Activated CD4-positive, alpha-beta T cell treated with anti-CD3 and anti-CD28 coated beads for 48 hours (primary cell): Measurements from ENCODE around the gene PACS1.

Source experiments
- DNase-seq: peaks from one replicate; pipeline ENCODE4 v3.0.0-alpha.2; 2020

The PACS1 gene

DNA sequence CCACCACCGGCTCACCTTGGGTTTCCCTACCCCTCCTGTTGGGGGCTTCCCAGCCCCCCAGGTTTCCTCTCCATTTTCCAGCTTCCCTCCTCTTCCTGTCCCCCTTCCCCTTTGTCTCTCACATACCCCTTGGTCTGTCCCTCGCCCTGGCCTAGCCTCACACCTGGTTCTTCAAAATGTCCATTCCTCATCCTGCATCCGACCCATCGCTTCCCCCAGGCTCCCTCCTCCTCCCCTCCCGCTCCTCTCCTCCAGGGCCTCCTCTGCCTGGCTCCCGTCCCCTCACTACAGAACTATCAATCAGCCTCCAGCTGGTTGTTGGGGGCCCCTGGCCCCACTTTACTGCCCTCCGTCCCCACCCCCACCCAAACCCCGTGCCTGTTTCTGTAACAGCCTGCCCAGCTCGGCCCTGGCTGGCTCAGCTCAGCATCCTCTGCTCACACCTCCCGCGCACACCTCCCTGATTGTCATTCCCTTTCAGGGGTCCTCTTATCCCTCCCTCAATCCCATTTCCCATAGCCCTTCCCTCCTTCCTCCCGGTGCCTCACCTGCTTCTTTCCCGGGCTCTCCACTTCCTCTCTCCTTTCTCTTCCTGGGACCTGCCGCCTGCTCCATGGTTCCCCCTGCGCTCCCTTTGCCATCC lies 209.1 kb downstream of the PACS1 start:
- DNase-seq, result no peak

DNA sequence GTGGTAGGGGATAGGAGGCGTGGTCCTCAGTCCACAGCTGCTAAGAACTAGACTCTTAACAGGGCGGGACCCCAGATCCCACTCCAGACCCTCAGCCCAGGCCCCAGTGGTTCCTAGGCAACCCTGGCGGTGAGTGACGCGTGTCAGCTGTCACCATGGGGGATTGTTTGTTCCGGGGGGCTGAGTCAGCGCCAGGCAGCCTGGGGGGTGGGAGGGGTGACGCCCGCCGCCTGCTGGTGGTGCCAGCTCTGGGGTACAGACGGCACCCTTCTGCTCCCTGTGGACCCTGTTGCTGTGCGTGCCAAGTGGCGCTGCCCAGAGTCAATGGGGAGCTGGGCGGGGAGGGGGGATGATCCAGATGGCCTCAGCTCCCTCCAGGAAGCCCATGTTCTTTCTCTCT lies 210.4 kb downstream of the PACS1 start:
- no peak for DNase-seq

DNA sequence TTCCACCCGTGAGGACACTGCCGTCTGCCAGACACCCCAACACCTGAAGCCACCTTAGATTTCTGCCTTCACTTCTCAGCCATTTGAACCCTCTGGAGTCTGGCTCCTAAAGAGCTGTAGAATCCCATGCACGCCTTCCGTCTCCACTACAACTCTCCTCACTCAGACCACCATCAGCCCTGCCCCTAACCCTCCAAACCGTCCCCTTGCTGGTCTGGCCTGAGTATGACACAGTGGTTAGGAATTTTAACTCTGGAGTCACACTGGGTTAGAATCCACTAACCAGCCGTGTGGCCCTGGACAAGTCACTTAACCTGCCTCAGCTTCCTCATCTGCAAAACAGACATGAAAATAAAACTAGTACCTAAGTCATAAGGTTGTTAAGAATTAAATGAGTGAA lies 210.9 kb downstream of the PACS1 start:
- DNase-seq, result no peak

DNA sequence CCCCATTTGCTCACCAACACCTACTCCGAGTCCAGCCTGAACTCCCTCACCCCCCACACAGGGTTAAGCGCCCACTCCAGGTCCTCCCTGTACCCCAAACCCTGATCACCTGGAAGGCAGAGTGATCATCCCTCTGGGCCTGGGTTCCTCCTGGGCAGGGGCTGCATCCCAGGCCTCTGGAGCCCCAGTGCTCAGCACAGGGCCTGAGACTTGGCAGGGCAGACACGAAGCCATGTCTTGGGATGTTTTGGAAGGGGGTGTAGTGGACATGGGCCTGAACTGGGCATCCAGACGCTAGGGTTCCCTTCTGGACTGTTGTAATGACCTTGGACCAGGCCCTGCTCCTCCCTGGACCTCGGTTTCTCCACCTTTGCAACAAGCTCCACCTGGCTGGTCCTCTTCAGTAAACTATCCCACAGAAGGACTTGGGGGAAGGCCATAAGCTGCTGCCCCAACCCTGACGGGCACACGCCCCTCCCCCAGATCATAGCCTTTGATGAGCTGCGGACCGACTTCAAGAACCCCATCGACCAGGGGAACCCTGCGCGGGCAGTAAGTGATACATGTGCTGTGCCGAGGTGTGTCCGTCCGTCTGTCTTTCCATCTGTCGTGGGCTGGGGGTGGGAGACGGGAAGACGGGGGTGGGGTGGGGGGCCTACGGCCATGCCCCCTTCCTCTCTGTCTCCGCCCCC lies 211.8 kb downstream of the PACS1 start:
- DNase-seq, result no peak

GRCh38 chr11:66282468-66283455 lies 212.7 kb downstream of the PACS1 start:
- peak; percentile 100 for DNase-seq

DNA sequence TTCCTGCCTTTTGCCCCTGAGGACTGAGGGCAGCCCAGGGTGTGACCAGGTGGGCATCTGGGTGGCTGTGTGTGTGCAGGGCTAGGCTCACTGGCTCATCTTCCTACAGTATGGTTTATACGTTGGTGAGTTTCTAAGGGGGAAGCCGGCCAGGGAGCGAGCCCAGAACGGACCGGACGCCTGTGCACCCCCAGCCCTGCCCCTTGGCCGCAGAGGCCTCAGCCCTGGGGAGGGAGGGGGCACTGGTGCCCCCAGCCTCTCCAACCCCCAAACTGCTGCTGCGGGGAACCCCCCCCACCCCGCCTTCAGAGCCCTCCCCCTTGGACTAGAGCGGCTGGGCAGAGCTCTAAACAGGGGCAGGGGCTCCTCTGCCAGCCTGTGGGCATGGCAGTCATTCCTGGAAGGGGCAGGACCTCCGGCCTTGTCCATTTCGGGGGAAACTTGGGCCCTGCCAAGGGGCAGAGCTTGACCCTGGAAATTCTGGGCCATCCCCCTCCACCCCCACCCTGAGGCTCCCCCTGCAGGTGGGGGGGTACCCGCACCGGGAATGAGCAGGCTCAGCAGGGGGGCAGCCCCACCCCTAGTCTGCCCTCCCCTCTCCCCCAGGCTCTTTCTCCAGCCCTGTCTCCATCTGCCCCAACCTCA lies 213.5 kb downstream of the PACS1 start:
- DNase-seq, result no peak

GRCh38 chr11:66284526-66285078 lies 214.5 kb downstream of the PACS1 start:
- no peak for DNase-seq

- DNase-seq, result no peak
Measured at GRCh38 chr11:66285250-66285947, 215.3 kb downstream of the PACS1 start.

DNA sequence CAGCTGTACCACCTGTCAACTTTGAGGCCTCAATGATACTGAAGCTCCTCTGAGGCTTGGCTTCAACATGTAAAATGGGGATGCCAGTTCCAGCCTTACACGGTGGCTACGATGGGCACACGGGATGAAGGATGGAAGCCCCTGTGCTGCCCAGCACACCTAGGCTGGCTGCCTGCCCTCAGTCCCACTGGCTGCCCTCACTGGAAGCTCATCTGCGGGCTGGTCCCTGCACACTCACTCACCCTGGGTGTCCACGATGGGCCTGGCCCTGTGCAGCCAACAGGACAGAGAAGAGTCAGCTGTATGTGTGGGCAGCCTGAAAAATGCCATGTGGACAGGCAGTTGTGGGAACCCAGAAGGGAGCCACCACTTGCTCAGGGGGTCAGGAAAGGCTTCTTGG lies 216.6 kb downstream of the PACS1 start:
- DNase-seq, result no peak

- no peak for DNase-seq
Measured at GRCh38 chr11:66287211-66287888, 217.3 kb downstream of the PACS1 start.

- DNase-seq, result no peak
Measured at GRCh38 chr11:66287889-66288670, 218.0 kb downstream of the PACS1 start.

- DNase-seq, result peak; percentile 99
Measured at GRCh38 chr11:66288671-66289547, 218.8 kb downstream of the PACS1 start, which contains the start of gene YIF1A. YIF1A (minus strand) TSS chr11:66289143; CDS start chr11:66288985, 158 bp downstream.

DNA sequence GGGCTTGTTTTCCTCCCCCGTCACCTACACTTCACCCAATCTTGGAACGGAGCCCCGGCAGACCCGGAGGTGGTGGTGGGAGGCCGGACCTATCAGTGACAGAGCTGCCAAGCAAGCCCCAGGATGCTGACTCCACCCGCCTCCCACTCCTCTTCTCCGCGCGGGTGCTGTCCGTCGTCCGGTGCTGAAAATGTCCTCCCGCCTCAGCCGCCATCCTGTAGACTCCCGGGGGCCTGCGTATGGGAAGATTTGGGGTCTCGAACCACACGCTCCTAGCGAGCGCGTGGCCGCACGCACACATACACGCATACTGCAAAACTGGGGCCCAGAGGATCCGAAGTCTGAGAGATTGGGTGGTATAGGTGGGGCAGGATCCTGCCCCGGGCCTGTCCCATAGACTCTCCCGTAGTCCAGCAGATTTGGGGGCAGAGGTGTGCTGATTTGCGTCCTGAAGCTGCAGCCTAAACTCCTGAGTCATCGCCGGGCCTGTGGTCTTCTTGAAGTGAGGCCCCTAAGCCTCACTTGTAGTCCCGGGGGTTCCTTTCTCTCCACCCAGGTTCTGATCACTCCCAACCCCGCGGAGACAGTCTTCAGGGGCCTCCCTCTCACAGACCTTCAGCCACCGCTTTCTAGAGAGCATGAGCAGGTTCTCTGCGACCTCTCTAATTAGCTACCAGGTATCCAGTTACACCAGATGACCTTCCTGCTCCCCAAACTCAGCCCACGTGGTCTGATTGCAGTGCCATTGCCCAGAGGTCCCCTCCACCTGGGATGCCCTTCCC lies 219.7 kb downstream of the PACS1 start:
- DNase-seq, result peak; percentile 91

GRCh38 chr11:66290330-66290621 lies 220.2 kb downstream of the PACS1 start:
- no peak for DNase-seq

- no peak for DNase-seq
Measured at GRCh38 chr11:66291303-66291705, 221.2 kb downstream of the PACS1 start.

DNA sequence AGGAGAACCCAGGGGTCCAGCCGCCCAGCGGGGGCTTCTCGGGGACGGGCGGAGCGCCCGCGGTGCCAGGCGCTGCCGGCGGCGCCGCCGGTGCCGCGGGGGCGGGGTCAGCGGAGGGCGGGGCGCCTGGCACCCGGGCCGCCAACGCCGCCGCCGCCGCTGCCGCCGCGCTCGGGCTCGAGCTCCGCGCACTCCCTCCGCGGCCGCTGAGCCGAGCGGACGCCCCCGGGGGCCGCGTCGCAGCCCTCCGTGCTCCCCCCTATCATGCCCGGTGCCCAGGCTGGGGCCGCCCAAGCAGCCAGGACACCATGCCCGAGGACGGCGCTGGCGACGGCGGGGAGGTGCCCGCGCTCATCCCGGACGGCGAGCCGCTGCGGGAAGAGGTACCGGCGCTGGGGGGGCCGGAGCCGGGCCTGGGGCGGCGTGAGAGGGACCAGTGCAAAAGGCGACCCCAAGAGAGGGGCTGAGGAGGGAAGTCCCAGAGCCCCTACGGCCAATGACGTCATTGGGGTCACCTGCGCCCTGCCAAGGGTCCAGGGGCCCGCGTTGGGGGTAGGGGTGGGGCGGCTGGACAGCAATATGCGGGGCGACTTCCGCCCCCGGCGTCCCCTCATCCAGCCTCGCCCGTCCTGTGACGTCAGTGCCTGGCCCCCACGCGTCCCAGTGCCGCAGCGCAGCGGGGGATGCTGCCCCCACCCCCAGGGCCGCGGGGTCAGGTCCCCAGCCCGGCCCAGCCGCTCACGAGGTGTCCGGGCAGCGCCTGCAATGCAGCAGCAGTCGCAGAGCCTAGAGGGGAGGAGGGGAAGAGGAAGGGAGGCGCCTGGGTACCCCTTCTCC lies 221.9 kb downstream of the PACS1 start, which contains the start of gene TMEM151A:
TSS of gene TMEM151A (plus strand) at position 189 of the 837 bp plus-strand sequence. CDS start at position 309, 120 bp downstream.
- DNase-seq, result no peak

- no peak for DNase-seq
Measured at GRCh38 chr11:66292543-66293332, 222.7 kb downstream of the PACS1 start.
